Measurements from ENCODE around the gene PTPN3.

DNA sequence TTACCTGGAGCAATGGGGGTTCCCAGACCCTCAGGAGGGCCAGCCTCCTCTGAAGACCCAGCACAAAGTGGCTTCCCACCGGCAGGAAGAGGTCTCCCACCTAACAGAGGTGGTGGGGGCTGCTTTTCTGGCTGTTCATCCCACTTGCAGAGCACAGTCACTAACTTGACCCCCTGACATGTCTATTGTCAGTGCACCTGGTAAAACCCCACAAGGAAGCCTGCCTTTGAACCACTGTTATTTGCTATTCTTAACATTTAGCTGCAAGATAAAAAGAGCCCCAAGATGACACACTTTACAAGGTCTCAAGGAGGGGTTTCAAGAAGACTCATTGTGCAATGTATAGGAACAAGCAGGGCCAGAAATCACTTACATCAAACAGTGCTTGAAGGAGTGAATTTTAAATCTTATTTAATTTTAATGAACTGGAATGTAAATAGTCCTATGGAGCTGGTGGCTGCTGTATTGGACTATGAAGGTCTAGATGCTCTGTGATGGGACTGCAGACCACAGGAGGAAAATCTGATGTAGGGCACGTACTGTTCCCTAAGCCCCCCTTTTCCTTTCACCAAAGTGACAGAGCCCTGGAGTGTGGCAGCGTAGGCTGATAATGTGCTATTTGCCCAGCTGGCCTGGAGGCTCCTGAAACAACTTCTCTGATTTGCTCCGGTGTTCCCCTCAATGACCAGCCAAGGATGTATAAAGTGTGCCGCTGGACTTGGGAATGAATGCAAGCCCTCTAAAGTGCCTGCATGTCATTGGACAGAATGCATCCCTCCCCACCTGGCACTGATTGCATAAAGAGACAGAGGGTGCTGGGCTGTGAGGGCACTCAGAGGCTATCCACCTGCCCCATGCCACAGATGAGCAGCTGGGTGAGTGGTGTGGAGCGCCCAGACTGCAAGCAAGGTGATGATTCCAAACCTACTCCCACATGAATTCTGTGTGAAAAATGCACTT, 80.2 kb downstream of the PTPN3 start:
- TF ChIP-seq POLR2A (IDR thresholded peaks at IDR 0.05; ENCODE audit: low read depth, low read length) (no peak), TAF1 (IDR thresholded peaks at IDR 0.05; ENCODE audit: borderline replicate concordance, low read depth, low read length) (no peak)

Data from GM12892 (cell line).